ENCODE results near the gene NR1D1. TPM values are rescaled to one million over a fixed set of nuclear protein-coding genes. Genes with fewer than 3 reads are reported as not detected.

Gene NR1D1
- total RNA-seq, 1 experiment from 2014 or later: 8.8 TPM

DNA sequence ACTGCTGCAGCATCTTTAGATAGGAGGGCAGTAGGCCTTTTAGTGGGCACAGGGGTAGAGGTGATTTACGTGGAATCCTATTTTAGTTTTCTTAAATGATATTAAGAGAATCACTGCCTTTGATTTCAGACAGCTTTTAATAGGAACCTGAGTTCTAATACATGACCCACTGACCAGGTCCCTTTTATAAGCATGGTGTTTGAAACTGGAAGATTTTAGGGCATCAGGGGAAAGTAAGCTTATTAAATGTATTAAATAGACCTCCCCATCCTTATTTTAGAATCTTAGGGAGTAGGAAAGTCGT is 23.4 kb upstream of the NR1D1 start:
- ATAC-seq (no peak), DNase-seq (ENCODE audit: low read depth, low spot score) (no peak)
- peaks cover 15% of the 10 kb centered on the region for H3K4me1 ChIP-seq (ENCODE audit: control insufficient read depth, insufficient read depth, low read length)
- TF ChIP-seq CTCF (IDR thresholded peaks at IDR 0.05) (no peak), SIN3A (IDR thresholded peaks at IDR 0.05; ENCODE audit: borderline replicate concordance, insufficient read depth, low read depth, low read length) (no peak), TCF7L2 (IDR thresholded peaks at IDR 0.05; ENCODE audit: low read depth, low read length) (no peak), REST (IDR thresholded peaks at IDR 0.05; ENCODE audit: insufficient read depth in 1 of 2, low read depth in 2 of 2, low read length in 1 of 2) (no peak), POLR2AphosphoS5 (IDR thresholded peaks at IDR 0.05; ENCODE audit: low read depth, low read length) (no peak)
- H3K36me3 ChIP-seq (ENCODE audit: control insufficient read depth, insufficient read depth, low read length): peaks cover 7% of the 10 kb centered on the region; the same call in 1 of the 2 replicates
- CTCF ChIA-PET: interaction anchor here (1.1 to 4.2 kb wide), 2 partner anchors 11 to 45 kb away, joined by 3 to 34 read pairs; no protein-coding TSS in a partner anchor
- intact Hi-C loops (cut with micrococcal nuclease; ENCODE audit: unreplicated experiment): no loop called here
- POLR2A ChIA-PET: interaction anchor here (0.5 to 0.8 kb wide), 3 partner anchors 17 to 105 kb away, joined by 3 to 4 read pairs (median 4); partner anchors contain the start of gene CASC3
- in situ Hi-C loops (cut with HindIII; ENCODE audit: low pct_unique_long_range_greater_than_20kb, low sequenced_read_pairs): no loop called here
- no peaks in the 10 kb centered on the region for H3K9me3 ChIP-seq (ENCODE audit: control insufficient read depth, insufficient read depth, low read depth, low read length)
- BruUV-seq (replicated peaks): TSS peak; percentile 88
- H3K27me3 ChIP-seq (ENCODE audit: control insufficient read depth, insufficient read depth, low read length): no peaks in the 10 kb centered on the region
- peak overlapping the region; percentile 91 for H3K27ac ChIP-seq (ENCODE audit: low read length)
- peak overlapping the region; percentile 74 to 93 for H3K4me3 ChIP-seq (ENCODE audit: low read depth in 2 of 2, low read length in 2 of 2)

- ATAC-seq: peak; percentile 29
- no TSS peak for BruUV-seq (replicated peaks)
- DNase-seq (ENCODE audit: low read depth, low spot score): no peak
- CTCF ChIA-PET: interaction anchor here (0.7 to 4.2 kb wide), 2 partner anchors 11 to 13 kb away, joined by 8 to 34 read pairs; no protein-coding TSS in a partner anchor
- in situ Hi-C loops (cut with HindIII; ENCODE audit: low pct_unique_long_range_greater_than_20kb, low sequenced_read_pairs): no loop called here
- H3K27ac ChIP-seq (ENCODE audit: low read length): peak overlapping the region; percentile 91
- H3K4me1 ChIP-seq (ENCODE audit: control insufficient read depth, insufficient read depth, low read length): peaks cover 15% of the 10 kb centered on the region
- no peaks in the 10 kb centered on the region for H3K9me3 ChIP-seq (ENCODE audit: control insufficient read depth, insufficient read depth, low read depth, low read length)
- H3K4me3 ChIP-seq (ENCODE audit: low read depth in 2 of 2, low read length in 2 of 2): peak overlapping the region; percentile 74 to 93
- TF ChIP-seq TCF7L2 (IDR thresholded peaks at IDR 0.05; ENCODE audit: low read depth, low read length) (no peak), POLR2AphosphoS5 (IDR thresholded peaks at IDR 0.05; ENCODE audit: low read depth, low read length) (peak; percentile 57), SIN3A (IDR thresholded peaks at IDR 0.05; ENCODE audit: borderline replicate concordance, insufficient read depth, low read depth, low read length) (peak; percentile 77; the same call in 1 of the 2 replicates)
- POLR2A ChIA-PET: interaction anchor here (0.5 to 0.8 kb wide), 5 partner anchors 17 to 142 kb away, joined by 3 to 10 read pairs (median 4); partner anchors contain the start of genes CASC3 and PSMD3
- H3K36me3 ChIP-seq (ENCODE audit: control insufficient read depth, insufficient read depth, low read length): peaks cover 7% of the 10 kb centered on the region; the same call in 1 of the 2 replicates
- intact Hi-C loops (cut with micrococcal nuclease; ENCODE audit: unreplicated experiment): no loop called here
- no peaks in the 10 kb centered on the region for H3K27me3 ChIP-seq (ENCODE audit: control insufficient read depth, insufficient read depth, low read length)
These were observed 22.8 kb upstream of the NR1D1 start for GRCh38 chr17:40122999-40123810.
